LNCAP (cell line): ENCODE results near the gene MCCD1.

Source experiments
- TF ChIP-seq, protein P1 (sequence below): fragments of 450-650 bp; IDR thresholded peaks from 2 replicates; pipeline ENCODE4 v1.5.1; 2017; ENCODE audit warnings: mild to moderate bottlenecking

MCCD1 gene

DNA sequence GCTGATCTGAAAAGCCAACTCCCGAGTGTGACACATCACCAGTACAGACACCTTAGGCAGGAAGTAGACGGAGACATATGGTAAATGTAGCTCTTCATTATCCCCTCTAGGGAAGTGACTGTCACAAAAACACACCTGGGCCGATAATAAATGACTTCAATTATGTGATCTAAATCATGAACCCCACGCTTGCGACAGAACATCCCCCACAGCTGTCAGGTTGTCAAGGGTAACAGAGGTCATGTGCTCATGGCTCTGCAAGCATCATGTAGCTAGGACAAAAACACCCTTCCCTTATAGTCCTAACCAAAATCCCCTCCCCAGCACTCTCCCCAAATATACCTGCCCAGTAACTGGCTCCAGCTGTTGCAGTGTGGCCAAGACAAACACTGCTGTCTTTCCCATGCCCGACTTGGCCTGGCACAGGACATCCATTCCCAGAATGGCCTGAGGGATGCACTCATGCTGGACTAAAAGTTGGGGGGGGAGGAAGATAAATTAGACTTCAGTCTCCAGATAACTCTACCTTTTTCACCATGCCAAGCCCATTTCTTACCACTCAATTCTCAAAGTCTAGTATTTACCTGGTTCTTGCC is 10.1 kb downstream of the MCCD1 start:
- TF ChIP-seq, protein P1, sequence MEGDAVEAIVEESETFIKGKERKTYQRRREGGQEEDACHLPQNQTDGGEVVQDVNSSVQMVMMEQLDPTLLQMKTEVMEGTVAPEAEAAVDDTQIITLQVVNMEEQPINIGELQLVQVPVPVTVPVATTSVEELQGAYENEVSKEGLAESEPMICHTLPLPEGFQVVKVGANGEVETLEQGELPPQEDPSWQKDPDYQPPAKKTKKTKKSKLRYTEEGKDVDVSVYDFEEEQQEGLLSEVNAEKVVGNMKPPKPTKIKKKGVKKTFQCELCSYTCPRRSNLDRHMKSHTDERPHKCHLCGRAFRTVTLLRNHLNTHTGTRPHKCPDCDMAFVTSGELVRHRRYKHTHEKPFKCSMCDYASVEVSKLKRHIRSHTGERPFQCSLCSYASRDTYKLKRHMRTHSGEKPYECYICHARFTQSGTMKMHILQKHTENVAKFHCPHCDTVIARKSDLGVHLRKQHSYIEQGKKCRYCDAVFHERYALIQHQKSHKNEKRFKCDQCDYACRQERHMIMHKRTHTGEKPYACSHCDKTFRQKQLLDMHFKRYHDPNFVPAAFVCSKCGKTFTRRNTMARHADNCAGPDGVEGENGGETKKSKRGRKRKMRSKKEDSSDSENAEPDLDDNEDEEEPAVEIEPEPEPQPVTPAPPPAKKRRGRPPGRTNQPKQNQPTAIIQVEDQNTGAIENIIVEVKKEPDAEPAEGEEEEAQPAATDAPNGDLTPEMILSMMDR = no peak

DNA sequence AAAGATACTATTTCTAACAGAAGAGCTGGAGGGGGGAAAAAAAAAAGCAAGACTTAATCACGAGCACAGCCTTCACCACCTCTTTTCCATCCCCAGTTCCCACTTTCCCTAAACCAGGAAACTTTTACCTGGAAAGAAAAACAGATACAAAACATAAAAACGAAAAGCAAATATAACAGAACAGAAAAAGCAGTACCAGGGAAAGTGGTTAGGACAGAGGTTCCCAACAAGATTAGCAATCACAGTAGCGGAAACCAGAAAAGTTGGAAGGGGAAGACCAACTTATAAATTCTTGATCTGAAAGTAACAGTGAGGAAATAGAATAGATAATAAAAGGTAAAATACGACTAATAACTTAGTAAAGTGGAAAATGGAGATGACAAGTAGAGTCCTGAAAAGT is 11.9 kb downstream of the MCCD1 start:
- TF ChIP-seq, protein P1 = no peak

DNA sequence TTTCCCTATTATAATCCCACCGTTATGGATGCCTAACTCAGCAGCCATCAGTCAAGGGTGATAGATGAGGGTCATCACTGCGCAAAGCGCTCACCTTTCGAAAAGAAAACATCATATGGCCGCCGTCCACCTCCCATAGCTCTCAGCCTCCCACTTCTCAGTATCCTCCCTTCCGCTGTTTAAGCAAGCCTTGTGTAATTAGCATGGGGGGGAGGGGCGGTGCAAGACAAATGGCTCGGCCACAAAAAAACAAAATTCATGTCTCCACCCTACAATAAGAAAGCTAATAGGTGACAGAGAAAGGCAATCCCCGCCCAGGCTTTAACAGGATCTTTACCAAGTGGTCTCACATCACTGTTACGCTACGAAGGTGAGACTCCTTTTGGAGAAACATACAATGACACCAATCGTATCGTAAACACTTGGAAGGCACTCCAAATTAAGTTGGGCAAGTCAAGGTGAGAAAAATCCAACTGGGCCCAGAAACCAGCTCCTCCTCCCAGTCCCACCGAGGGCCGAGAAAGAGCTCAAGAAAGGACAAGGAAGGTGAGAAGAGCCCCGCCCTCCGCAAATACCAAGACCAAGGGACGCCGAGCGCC is 12.4 kb downstream of the MCCD1 start:
- TF ChIP-seq, protein P1 = no peak

DNA sequence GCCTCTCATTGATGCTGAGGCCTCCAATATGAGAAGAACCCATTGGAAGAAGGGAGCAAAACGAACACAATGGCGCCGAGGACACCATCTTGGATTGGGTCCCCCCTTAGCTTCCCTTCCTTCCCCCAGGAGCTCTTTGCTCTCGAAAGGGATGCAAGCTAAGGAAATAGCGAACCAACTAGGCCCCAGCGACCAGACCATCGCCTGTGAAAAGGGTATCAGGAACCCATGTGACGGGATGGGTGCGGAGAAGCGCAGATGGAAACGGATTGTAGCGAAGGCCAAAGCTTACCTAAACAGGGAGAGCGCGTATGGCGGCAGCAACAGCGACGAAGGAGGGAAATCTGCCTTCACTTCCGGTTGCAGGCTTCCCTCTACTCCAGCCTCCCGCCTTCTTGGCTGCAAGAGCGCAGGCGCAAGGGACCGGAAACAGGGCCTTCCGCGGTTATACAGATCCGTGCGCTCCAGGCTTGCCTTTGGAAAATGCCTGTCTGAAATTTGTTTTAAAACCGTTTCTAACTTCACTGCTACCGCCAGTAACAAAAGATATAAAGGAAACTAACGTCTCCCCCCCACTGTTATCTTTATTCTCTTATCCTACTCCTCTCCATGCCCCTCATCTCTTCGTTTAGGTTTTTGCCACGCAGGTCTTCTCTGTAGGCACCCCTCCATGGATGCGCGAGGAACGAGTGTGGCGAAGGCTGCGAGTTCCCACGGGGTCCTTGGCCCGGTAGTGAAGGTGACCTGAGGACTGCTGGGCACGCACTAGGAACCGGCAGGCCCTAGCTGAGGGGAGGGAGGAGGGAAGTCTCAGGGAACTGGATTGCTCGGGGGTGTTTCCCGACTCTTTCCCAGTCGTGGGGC is 13.1 kb downstream of the MCCD1 start, which contains the start of gene DDX39B:
TSS of gene DDX39B (minus strand) at position 346 of the 864 bp plus-strand sequence. CDS start 1,471 bp downstream, outside the sequence.
- TF ChIP-seq, protein P1 = no peak

DNA sequence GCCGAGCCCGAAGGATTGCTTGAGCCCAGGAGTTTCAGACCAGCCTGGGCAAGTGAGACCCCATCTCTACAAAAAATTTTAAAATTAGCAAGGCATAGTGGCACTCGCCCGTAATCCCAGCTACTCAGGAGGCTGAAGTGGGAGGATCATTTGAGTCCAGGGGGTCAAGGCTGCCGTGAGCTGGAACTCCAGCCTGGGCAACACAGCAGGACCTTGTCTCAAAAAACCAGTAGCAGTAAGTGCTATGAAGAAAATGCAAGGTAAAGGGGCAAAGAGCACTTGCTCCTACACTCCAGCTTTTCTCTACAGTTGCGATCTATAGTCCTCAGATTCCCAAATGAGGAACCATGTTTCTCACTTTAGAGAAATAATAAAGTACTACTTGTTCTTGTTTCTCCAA is 14.9 kb downstream of the MCCD1 start:
- TF ChIP-seq, protein P1 = no peak

DNA sequence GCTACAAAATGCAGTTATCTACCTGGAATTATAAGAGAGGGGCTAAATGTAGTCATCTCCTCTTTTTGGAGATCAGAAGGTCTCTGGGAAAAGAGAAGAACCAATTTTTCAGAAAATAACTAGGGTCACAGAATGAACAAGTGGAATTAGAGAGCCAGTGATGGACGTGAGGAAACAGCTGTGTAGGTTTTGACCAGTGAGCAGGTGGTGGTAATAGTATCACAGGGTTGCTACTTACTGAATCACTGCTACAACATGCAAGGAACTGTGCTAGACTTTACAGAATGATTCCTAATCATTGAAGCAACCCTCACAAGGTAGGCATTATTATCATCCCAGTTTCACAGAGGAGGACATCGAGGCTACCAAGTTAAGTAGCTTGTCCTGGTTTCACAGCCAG is 15.9 kb downstream of the MCCD1 start:
- TF ChIP-seq, protein P1 = no peak

DNA sequence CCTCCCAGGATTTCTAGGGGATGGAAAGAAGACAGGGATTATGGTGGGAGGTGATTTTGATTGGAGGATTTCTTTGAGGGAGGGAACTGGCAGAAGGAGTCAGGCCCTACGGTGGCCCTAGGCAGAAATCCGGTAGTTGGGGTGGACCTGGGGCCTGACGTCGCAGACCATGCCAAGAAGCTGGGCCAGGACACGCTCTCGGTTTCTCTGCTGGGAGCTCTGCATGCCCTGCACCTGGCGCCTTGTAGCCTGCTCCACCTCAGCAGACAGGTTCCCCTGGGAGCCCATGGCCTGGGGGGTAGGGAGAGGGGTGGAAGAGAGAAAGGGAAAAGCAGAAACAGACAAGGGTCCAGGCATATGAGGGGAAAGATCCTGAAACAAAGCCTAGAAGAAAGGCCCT is 16.5 kb downstream of the MCCD1 start:
- TF ChIP-seq, protein P1 = no peak
